ENCODE results near the gene KATNB1. TPM values are rescaled to one million over a fixed set of nuclear protein-coding genes. Genes with fewer than 3 reads are reported as not detected.

The KATNB1 gene
- total RNA-seq, 1 experiment from 2014 or later: 32.2 TPM

- H3K4me1 ChIP-seq (ENCODE audit: control insufficient read depth in 1 of 2, insufficient read depth in 2 of 2, low read length in 2 of 2): no peaks in the 10 kb centered on the region
- H3K9ac ChIP-seq (ENCODE audit: low read length): no peak overlapping the region
- no peak for DNase-seq (ENCODE audit: low read depth, low spot score)
- TF ChIP-seq ZFX (IDR thresholded peaks at IDR 0.05): no peak
- TF ChIP-seq YY1 (IDR thresholded peaks at IDR 0.05; ENCODE audit: extremely low read depth, insufficient replicate concordance, low read depth, low read length): no peak
- TF ChIP-seq CTCF (IDR thresholded peaks at IDR 0.05 in 2 of 3, conservative IDR thresholded peaks at IDR 0.05 in 1 of 3; ENCODE audit: borderline replicate concordance in 1 of 3, insufficient read depth in 1 of 3, low read depth in 2 of 3, low read length in 2 of 3): no peak
- TF ChIP-seq SIN3A (IDR thresholded peaks at IDR 0.05; ENCODE audit: low read depth): no peak
- TF ChIP-seq ZNF274 (IDR thresholded peaks at IDR 0.05; ENCODE audit: low read depth, low read length): no peak
- no peak for TF ChIP-seq EZH2 (IDR thresholded peaks at IDR 0.05)
- POLR2A ChIA-PET: no interaction called here
- no peak overlapping the region for H3K27ac ChIP-seq (ENCODE audit: low read depth, low read length)
- H3K79me2 ChIP-seq (ENCODE audit: insufficient read depth, low read length): no peaks in the 10 kb centered on the region
- no peak overlapping the region for H3K4me3 ChIP-seq (replicated peaks in 1 of 2; ENCODE audit: low read depth in 1 of 2, low read length in 2 of 2)
- CTCF ChIA-PET: no interaction called here
- intact Hi-C loops (cut with micrococcal nuclease): no loop called here
- no peak overlapping the region for H3K4me2 ChIP-seq (ENCODE audit: low read length)
- no peaks in the 10 kb centered on the region for H4K20me1 ChIP-seq (ENCODE audit: insufficient read depth)
- H3K9me2 ChIP-seq (ENCODE audit: insufficient read depth): no peaks in the 10 kb centered on the region
- no TSS peak for BruUV-seq (replicated peaks)
- H3K9me3 ChIP-seq (ENCODE audit: control insufficient read depth in 1 of 2, insufficient read depth in 1 of 2, low read depth in 1 of 2, low read length in 2 of 2): no peaks in the 10 kb centered on the region
- H3K36me3 ChIP-seq (ENCODE audit: control insufficient read depth in 1 of 2, insufficient read depth in 2 of 2, low read length in 2 of 2): no peaks in the 10 kb centered on the region
- no peak overlapping the region for H2AFZ ChIP-seq (ENCODE audit: low read depth, low read length, poor library complexity, severe bottlenecking)
- RAD21 ChIA-PET (ENCODE audit: low non-redundant PET in 1 of 2, low total read pairs in 2 of 2, uncharacterized antibody in 2 of 2, unreplicated experiment in 2 of 2): no interaction called here
- ATAC-seq: no peak
- H3K27me3 ChIP-seq (ENCODE audit: insufficient read depth, low read length): no peaks in the 10 kb centered on the region
Measured at GRCh38 chr16:57743458-57743857, 7.9 kb downstream of the KATNB1 start.

- no peak for ATAC-seq
- H3K27ac ChIP-seq (ENCODE audit: low read depth, low read length): no peak overlapping the region
- TF ChIP-seq CEBPB (IDR thresholded peaks at IDR 0.05; ENCODE audit: low read depth): no peak
- no peak for TF ChIP-seq RAD21 (IDR thresholded peaks at IDR 0.05; ENCODE audit: low read depth)
- TF ChIP-seq EGR1 (IDR thresholded peaks at IDR 0.05; ENCODE audit: low read depth): no peak
- TF ChIP-seq ATF3 (IDR thresholded peaks at IDR 0.05): no peak
- no peak for TF ChIP-seq POLR2AphosphoS5 (IDR thresholded peaks at IDR 0.05; ENCODE audit: low read depth, low read length)
- no peak for TF ChIP-seq POLR2A (IDR thresholded peaks at IDR 0.05; ENCODE audit: borderline replicate concordance, extremely low read depth, insufficient read depth, insufficient read length)
- ChIA-PET CTCF (no interaction called here), POLR2A (no interaction called here), RAD21 (ENCODE audit: low non-redundant PET in 1 of 2, low total read pairs in 2 of 2, uncharacterized antibody in 2 of 2, unreplicated experiment in 2 of 2) (no interaction called here)
- no peak for DNase-seq (ENCODE audit: low read depth, low spot score)
- no peaks in the 10 kb centered on the region for H3K27me3 ChIP-seq (ENCODE audit: insufficient read depth, low read length)
- H3K9ac ChIP-seq (ENCODE audit: low read length): no peak overlapping the region
- no peak overlapping the region for H2AFZ ChIP-seq (ENCODE audit: low read depth, low read length, poor library complexity, severe bottlenecking)
- H3K4me2 ChIP-seq (ENCODE audit: low read length): no peak overlapping the region
- H3K79me2 ChIP-seq (ENCODE audit: insufficient read depth, low read length): no peaks in the 10 kb centered on the region
- no peaks in the 10 kb centered on the region for H3K9me2 ChIP-seq (ENCODE audit: insufficient read depth)
- H3K4me1 ChIP-seq (ENCODE audit: control insufficient read depth in 1 of 2, insufficient read depth in 2 of 2, low read length in 2 of 2): no peaks in the 10 kb centered on the region
- no TSS peak for BruUV-seq (replicated peaks)
- no peak overlapping the region for H3K4me3 ChIP-seq (replicated peaks in 1 of 2; ENCODE audit: low read depth in 1 of 2, low read length in 2 of 2)
- intact Hi-C loops (cut with micrococcal nuclease): no loop called here
- no peaks in the 10 kb centered on the region for H3K9me3 ChIP-seq (ENCODE audit: control insufficient read depth in 1 of 2, insufficient read depth in 1 of 2, low read depth in 1 of 2, low read length in 2 of 2)
- no peaks in the 10 kb centered on the region for H3K36me3 ChIP-seq (ENCODE audit: control insufficient read depth in 1 of 2, insufficient read depth in 2 of 2, low read length in 2 of 2)
- H4K20me1 ChIP-seq (ENCODE audit: insufficient read depth): no peaks in the 10 kb centered on the region
Measured at GRCh38 chr16:57743886-57744641, 8.5 kb downstream of the KATNB1 start.
